Measurements from ENCODE around the gene TTC33.

TTC33 gene

GRCh38 chr5:40514976-40515375, 240.8 kb downstream of the TTC33 start:
- no peak for DNase-seq (ENCODE audit: low read depth)

- DNase-seq (ENCODE audit: low read depth) = no peak
These were observed 244.0 kb downstream of the TTC33 start for GRCh38 chr5:40511801-40512200.

- no peak for DNase-seq (ENCODE audit: low read depth)
These were observed 248.7 kb downstream of the TTC33 start for GRCh38 chr5:40507095-40507494.

- DNase-seq (ENCODE audit: low read depth) = no peak
These were observed 250.7 kb downstream of the TTC33 start for GRCh38 chr5:40505031-40505430.

GRCh38 chr5:40503439-40503838, 252.3 kb downstream of the TTC33 start:
- DNase-seq (ENCODE audit: low read depth) = no peak

GRCh38 chr5:40502736-40503135, 253.0 kb downstream of the TTC33 start:
- no peak for DNase-seq (ENCODE audit: low read depth)

- no peak for DNase-seq (ENCODE audit: low read depth)
These were observed 253.9 kb downstream of the TTC33 start for GRCh38 chr5:40501711-40502444.

GRCh38 chr5:40499518-40500273, 256.1 kb downstream of the TTC33 start:
- DNase-seq (ENCODE audit: low read depth) = no peak

GRCh38 chr5:40499007-40499406, 256.8 kb downstream of the TTC33 start:
- no peak for DNase-seq (ENCODE audit: low read depth)

GRCh38 chr5:40497573-40497972, 258.2 kb downstream of the TTC33 start:
- no peak for DNase-seq (ENCODE audit: low read depth)

- DNase-seq (ENCODE audit: low read depth) = no peak
These were observed 260.5 kb downstream of the TTC33 start for GRCh38 chr5:40495237-40495635.

GRCh38 chr5:40494631-40495236, 261.0 kb downstream of the TTC33 start:
- no peak for DNase-seq (ENCODE audit: low read depth)

GRCh38 chr5:40492056-40492455, 263.7 kb downstream of the TTC33 start:
- no peak for DNase-seq (ENCODE audit: low read depth)

GRCh38 chr5:40491644-40492043, 264.1 kb downstream of the TTC33 start:
- no peak for DNase-seq (ENCODE audit: low read depth)

- no peak for DNase-seq (ENCODE audit: low read depth)
These were observed 265.2 kb downstream of the TTC33 start for GRCh38 chr5:40490464-40491111.

- no peak for DNase-seq (ENCODE audit: low read depth)
These were observed 266.3 kb downstream of the TTC33 start for GRCh38 chr5:40489421-40489820.

- no peak for DNase-seq (ENCODE audit: low read depth)
These were observed 269.1 kb downstream of the TTC33 start for GRCh38 chr5:40486437-40487275.

GRCh38 chr5:40485021-40485998, 270.5 kb downstream of the TTC33 start:
- DNase-seq (ENCODE audit: low read depth) = no peak

- DNase-seq (ENCODE audit: low read depth) = no peak
These were observed 271.3 kb downstream of the TTC33 start for GRCh38 chr5:40484495-40484894.

- no peak for DNase-seq (ENCODE audit: low read depth)
These were observed 272.4 kb downstream of the TTC33 start for GRCh38 chr5:40483316-40483715.
